Neural cell (in vitro differentiated cells): Measurements from ENCODE around the gene ANKZF1. TPM values are rescaled to one million over a fixed set of nuclear protein-coding genes. Genes with fewer than 3 reads are reported as not detected.
A peak's percentile ranks its signal among the peaks of the same experiment; 100 is the strongest.

Source experiments
- H2AFZ ChIP-seq: fragments of 200-600, 300-800 bp; sonication (generic), shearing (Covaris generic); 2 replicates; pipeline ENCODE4 v1.6.0; 2014; ENCODE audit warnings: low read depth, mild to moderate bottlenecking, antibody characterized with exemption, low read length, moderate library complexity
- H3F3A ChIP-seq: fragments of 200-600 bp; shearing (Covaris generic); 2 replicates; pipeline ENCODE4 v1.6.1; 2016; ENCODE audit warnings: mild to moderate bottlenecking, moderate library complexity, mixed read lengths, antibody characterized with exemption, low read length; ENCODE audit not compliant: insufficient read depth, poor library complexity, severe bottlenecking
- H3K27ac ChIP-seq: fragments of 200-600, 300-800 bp; sonication (generic), shearing (Covaris generic); 2 replicates; pipeline ENCODE4 v1.5.1; 2014; ENCODE audit warnings: mild to moderate bottlenecking, low read length, moderate library complexity
- H3K27me3 ChIP-seq: fragments of 300-800, 200-600 bp; sonication (generic), shearing (Covaris generic); 2 replicates; pipeline ENCODE4 v1.6.0; 2014; ENCODE audit warnings: mild to moderate bottlenecking, low read depth, low read length, moderate library complexity; ENCODE audit not compliant: insufficient read depth
- H3K36me3 ChIP-seq: fragments of 300-800, 200-600 bp; sonication (generic), shearing (Covaris generic); 2 replicates; pipeline ENCODE4 v1.5.1; 2014; ENCODE audit warnings: mild to moderate bottlenecking, antibody characterized with exemption, low read length, moderate library complexity; ENCODE audit not compliant: insufficient read depth
- H3K4me2 ChIP-seq: fragments of 300-800, 200-600 bp; sonication (generic), shearing (Covaris generic); 2 replicates; pipeline ENCODE4 v1.6.0; 2014; ENCODE audit warnings: mild to moderate bottlenecking, low read length
- H3K4me3 ChIP-seq: fragments of 300-800, 200-600 bp; sonication (generic), shearing (Covaris generic); 2 replicates; pipeline ENCODE4 v1.5.1; 2014; ENCODE audit warnings: mild to moderate bottlenecking, low read length, moderate library complexity
- H3K79me2 ChIP-seq: fragments of 200-600 bp; shearing (Covaris generic); replicated peaks from 2 replicates; pipeline ENCODE4 v1.6.0; 2014; ENCODE audit warnings: mild to moderate bottlenecking, low read length, moderate library complexity; ENCODE audit not compliant: insufficient read depth
- H3K9ac ChIP-seq: fragments of 300-800, 200-600 bp; sonication (generic), shearing (Covaris generic); 2 replicates; pipeline ENCODE4 v1.6.1; 2016; ENCODE audit warnings: mild to moderate bottlenecking, low read length, mixed read lengths
- H3K9me2 ChIP-seq: fragments of 200-600 bp; shearing (Covaris generic); 2 replicates; pipeline ENCODE4 v1.6.1; 2016; ENCODE audit warnings: mild to moderate bottlenecking, low read length, mixed read lengths; ENCODE audit not compliant: insufficient read depth
- H3K9me3 ChIP-seq: fragments of 200-600, 300-800 bp; sonication (generic), shearing (Covaris generic); 2 replicates; pipeline ENCODE4 v1.6.1; 2016; ENCODE audit warnings: mild to moderate bottlenecking, mixed run types, low read length, moderate library complexity, mixed read lengths
- H4K20me1 ChIP-seq: fragments of 200-600 bp; shearing (Covaris generic); 2 replicates; pipeline ENCODE4 v1.6.1; 2016; ENCODE audit warnings: mild to moderate bottlenecking, mixed run types; ENCODE audit not compliant: insufficient read depth
- EP300 ChIP-seq: fragments of 450-650 bp; conservative IDR thresholded peaks from 2 replicates; pipeline ENCODE4 v1.6.1; 2014; ENCODE audit warnings: antibody characterized with exemption, mild to moderate bottlenecking, moderate library complexity; ENCODE audit not compliant: poor library complexity, severe bottlenecking
- EZH2 ChIP-seq: fragments of 200-600, 300-800 bp; shearing (Covaris generic), sonication (generic); IDR thresholded peaks from 2 replicates; pipeline ENCODE4 v1.6.1; 2014; ENCODE audit warnings: antibody characterized with exemption, low read length, borderline replicate concordance, mild to moderate bottlenecking; ENCODE audit not compliant: insufficient read depth, poor library complexity, severe bottlenecking
- MXI1 ChIP-seq: fragments of 450-650 bp; conservative IDR thresholded peaks from 2 replicates; pipeline ENCODE4 v1.6.1; 2014; ENCODE audit warnings: antibody characterized with exemption, mild to moderate bottlenecking; ENCODE audit not compliant: poor library complexity, severe bottlenecking
- RAD21 ChIP-seq: fragments of 450-650 bp; conservative IDR thresholded peaks from 2 replicates; pipeline ENCODE4 v1.6.1; 2014; ENCODE audit warnings: antibody characterized with exemption, mild to moderate bottlenecking, moderate library complexity
- TAF1 ChIP-seq: IDR thresholded peaks from 2 replicates; pipeline ENCODE4 v1.6.1; 2012; ENCODE audit warnings: low read depth
- polyA plus RNA-seq: library from polyadenylated mRNA; depleted of rRNA; stranded (reverse); fragments of >200 nt; gene quantifications from 2 replicates; pipeline ENCODE4 v1.2.3, GENCODE V29; 2014
- TF ChIP-seq, protein P1 (sequence below): fragments of 450-650 bp; IDR thresholded peaks from 2 replicates; pipeline ENCODE4 v1.5.1; 2014; ENCODE audit warnings: antibody characterized with exemption, mild to moderate bottlenecking, moderate library complexity; ENCODE audit not compliant: poor library complexity, severe bottlenecking
- TF ChIP-seq, protein P2 (sequence below): IDR thresholded peaks from 2 replicates; pipeline ENCODE4 v1.6.1; 2012; ENCODE audit warnings: borderline replicate concordance

ANKZF1 gene
- polyA plus RNA-seq, 1 donor from 2014 or later = 185 TPM

GRCh38 chr2:219207884-219208740 lies 21.5 kb upstream of the ANKZF1 start:
- H3K27ac ChIP-seq = no peak overlapping the region
- TF ChIP-seq EZH2 (no peak), TAF1 (no peak), MXI1 (no peak)
- TF ChIP-seq, protein P1, sequence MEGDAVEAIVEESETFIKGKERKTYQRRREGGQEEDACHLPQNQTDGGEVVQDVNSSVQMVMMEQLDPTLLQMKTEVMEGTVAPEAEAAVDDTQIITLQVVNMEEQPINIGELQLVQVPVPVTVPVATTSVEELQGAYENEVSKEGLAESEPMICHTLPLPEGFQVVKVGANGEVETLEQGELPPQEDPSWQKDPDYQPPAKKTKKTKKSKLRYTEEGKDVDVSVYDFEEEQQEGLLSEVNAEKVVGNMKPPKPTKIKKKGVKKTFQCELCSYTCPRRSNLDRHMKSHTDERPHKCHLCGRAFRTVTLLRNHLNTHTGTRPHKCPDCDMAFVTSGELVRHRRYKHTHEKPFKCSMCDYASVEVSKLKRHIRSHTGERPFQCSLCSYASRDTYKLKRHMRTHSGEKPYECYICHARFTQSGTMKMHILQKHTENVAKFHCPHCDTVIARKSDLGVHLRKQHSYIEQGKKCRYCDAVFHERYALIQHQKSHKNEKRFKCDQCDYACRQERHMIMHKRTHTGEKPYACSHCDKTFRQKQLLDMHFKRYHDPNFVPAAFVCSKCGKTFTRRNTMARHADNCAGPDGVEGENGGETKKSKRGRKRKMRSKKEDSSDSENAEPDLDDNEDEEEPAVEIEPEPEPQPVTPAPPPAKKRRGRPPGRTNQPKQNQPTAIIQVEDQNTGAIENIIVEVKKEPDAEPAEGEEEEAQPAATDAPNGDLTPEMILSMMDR = no peak
- TF ChIP-seq, protein P2, sequence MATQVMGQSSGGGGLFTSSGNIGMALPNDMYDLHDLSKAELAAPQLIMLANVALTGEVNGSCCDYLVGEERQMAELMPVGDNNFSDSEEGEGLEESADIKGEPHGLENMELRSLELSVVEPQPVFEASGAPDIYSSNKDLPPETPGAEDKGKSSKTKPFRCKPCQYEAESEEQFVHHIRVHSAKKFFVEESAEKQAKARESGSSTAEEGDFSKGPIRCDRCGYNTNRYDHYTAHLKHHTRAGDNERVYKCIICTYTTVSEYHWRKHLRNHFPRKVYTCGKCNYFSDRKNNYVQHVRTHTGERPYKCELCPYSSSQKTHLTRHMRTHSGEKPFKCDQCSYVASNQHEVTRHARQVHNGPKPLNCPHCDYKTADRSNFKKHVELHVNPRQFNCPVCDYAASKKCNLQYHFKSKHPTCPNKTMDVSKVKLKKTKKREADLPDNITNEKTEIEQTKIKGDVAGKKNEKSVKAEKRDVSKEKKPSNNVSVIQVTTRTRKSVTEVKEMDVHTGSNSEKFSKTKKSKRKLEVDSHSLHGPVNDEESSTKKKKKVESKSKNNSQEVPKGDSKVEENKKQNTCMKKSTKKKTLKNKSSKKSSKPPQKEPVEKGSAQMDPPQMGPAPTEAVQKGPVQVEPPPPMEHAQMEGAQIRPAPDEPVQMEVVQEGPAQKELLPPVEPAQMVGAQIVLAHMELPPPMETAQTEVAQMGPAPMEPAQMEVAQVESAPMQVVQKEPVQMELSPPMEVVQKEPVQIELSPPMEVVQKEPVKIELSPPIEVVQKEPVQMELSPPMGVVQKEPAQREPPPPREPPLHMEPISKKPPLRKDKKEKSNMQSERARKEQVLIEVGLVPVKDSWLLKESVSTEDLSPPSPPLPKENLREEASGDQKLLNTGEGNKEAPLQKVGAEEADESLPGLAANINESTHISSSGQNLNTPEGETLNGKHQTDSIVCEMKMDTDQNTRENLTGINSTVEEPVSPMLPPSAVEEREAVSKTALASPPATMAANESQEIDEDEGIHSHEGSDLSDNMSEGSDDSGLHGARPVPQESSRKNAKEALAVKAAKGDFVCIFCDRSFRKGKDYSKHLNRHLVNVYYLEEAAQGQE = no peak
- H2AFZ ChIP-seq = no peak overlapping the region
- H3K4me3 ChIP-seq = peak overlapping the region; percentile 78
- H3F3A ChIP-seq = no peaks in the 10 kb centered on the region
- no peaks in the 10 kb centered on the region for H4K20me1 ChIP-seq
- H3K9ac ChIP-seq = peak overlapping the region; percentile 90
- no peaks in the 10 kb centered on the region for H3K27me3 ChIP-seq
- no peaks in the 10 kb centered on the region for H3K79me2 ChIP-seq
- no peaks in the 10 kb centered on the region for H3K36me3 ChIP-seq
- H3K9me3 ChIP-seq = no peaks in the 10 kb centered on the region
- no peaks in the 10 kb centered on the region for H3K9me2 ChIP-seq
- H3K4me2 ChIP-seq = no peak overlapping the region

- TF ChIP-seq, protein P1 = no peak
- TF ChIP-seq TAF1 = no peak
- TF ChIP-seq, protein P2 = no peak
- no peak for TF ChIP-seq MXI1
- TF ChIP-seq EP300 = no peak
- no peak for TF ChIP-seq RAD21
- TF ChIP-seq EZH2 = no peak
- Histone ChIP-seq H3K9ac (no peak overlapping the region), H3K27ac (no peak overlapping the region), H3K9me2 (no peaks in the 10 kb centered on the region), H3K27me3 (no peaks in the 10 kb centered on the region), H3K9me3 (no peaks in the 10 kb centered on the region), H3K4me2 (no peak overlapping the region), H3K36me3 (no peaks in the 10 kb centered on the region), H3F3A (no peaks in the 10 kb centered on the region), H3K4me3 (no peak overlapping the region), H3K79me2 (no peaks in the 10 kb centered on the region), H4K20me1 (no peaks in the 10 kb centered on the region), H2AFZ (no peak overlapping the region)
These were observed 20.1 kb upstream of the ANKZF1 start for GRCh38 chr2:219209236-219210195.
